ENCODE measurements around the gene IMPDH2. TPM values are rescaled to one million over a fixed set of nuclear protein-coding genes. Genes with fewer than 3 reads are reported as not detected.

Gene IMPDH2
- total RNA-seq, 1 donor from 2014 or later, result 261 TPM

DNA sequence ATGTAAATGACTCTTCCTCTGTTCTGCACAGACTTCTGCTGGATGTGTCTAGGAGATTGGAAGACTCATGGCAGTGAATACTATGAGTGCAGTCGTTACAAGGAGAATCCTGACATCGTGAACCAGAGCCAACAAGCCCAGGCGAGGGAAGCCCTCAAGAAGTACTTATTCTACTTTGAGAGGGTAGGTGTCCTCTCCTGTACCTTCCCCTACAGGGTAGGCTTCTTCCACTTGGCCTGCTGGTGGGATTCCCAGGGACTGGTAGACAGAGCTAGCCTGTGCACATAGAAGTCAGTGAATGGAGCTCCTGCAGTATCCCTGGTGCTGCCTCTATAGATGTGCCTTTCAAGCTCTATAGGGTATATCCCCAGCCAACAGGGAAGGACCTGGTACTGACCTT is 49.7 kb downstream of the IMPDH2 start:
- no peak for DNase-seq

Small RNA genes lying within 50 kb of the gene (small RNA-seq; reads per million reads assigned to genes)
- 2,436 reads per million, percentile 99 among the genes with 10 or more reads in this experiment for gene MIR191 (ENCODE audit: low replicate concordance)
- 65.4 reads per million, percentile 96 among the genes with 10 or more reads in this experiment for gene MIR425 (ENCODE audit: low replicate concordance)

Other genes with a start within 250 kb of the IMPDH2 start
- 18.2 TPM for gene PRKAR2A, start 181.5 kb downstream of the IMPDH2 start, total RNA-seq
- 14.8 TPM for gene SLC25A20, start 130.5 kb downstream of the IMPDH2 start, total RNA-seq
- gene ARIH2, start 110.6 kb downstream of the IMPDH2 start, total RNA-seq, result 63.3 TPM
- 27.7 TPM for gene P4HTM, start 39.2 kb downstream of the IMPDH2 start, total RNA-seq
- 55.6 TPM for gene WDR6, start 22.0 kb downstream of the IMPDH2 start, total RNA-seq
- 18.0 TPM for gene DALRD3, start 10.8 kb downstream of the IMPDH2 start, total RNA-seq
- 23.4 TPM for gene NDUFAF3, start 7.3 kb downstream of the IMPDH2 start, total RNA-seq
- gene QRICH1, start 64.7 kb upstream of the IMPDH2 start, total RNA-seq, result 66.2 TPM
- gene QARS1, start 75.4 kb upstream of the IMPDH2 start, total RNA-seq, result 213 TPM
- 29.0 TPM for gene USP19, start 91.4 kb upstream of the IMPDH2 start, total RNA-seq
- 379 TPM for gene LAMB2, start 103.7 kb upstream of the IMPDH2 start, total RNA-seq
- 9.7 TPM for gene CCDC71, start 136.9 kb upstream of the IMPDH2 start, total RNA-seq
- 32.6 TPM for gene KLHDC8B, start 142.2 kb upstream of the IMPDH2 start, total RNA-seq
- 2.7 TPM for gene C3orf62, start 247.8 kb upstream of the IMPDH2 start, total RNA-seq

Measured in skin of body (tissue), 3 donors.